HEK293T (cell line): ENCODE data around the gene BRAT1.

Experiments
- ARNT ChIP-seq: fragments of 450-650 bp; IDR thresholded peaks from 2 replicates; pipeline ENCODE4 v1.6.1; 2017; ENCODE audit warnings: mild to moderate bottlenecking
- FOXA1 ChIP-seq: fragments of 450-650 bp; IDR thresholded peaks from 2 replicates; pipeline ENCODE4 v1.6.1; 2016; ENCODE audit warnings: mild to moderate bottlenecking
- FOXK2 ChIP-seq: fragments of 450-650 bp; IDR thresholded peaks from 2 replicates; pipeline ENCODE4 v1.6.1; 2016; ENCODE audit warnings: mild to moderate bottlenecking
- NFRKB ChIP-seq: fragments of 450-650 bp; IDR thresholded peaks from 2 replicates; pipeline ENCODE4 v1.6.1; 2016; ENCODE audit warnings: mild to moderate bottlenecking, moderate library complexity
- PKNOX1 ChIP-seq: fragments of 450-650 bp; IDR thresholded peaks from 2 replicates; pipeline ENCODE4 v1.6.1; 2016
- SP1 ChIP-seq: fragments of 450-650 bp; IDR thresholded peaks from 2 replicates; pipeline ENCODE4 v1.6.1; 2017
- TARDBP ChIP-seq: fragments of 450-650 bp; IDR thresholded peaks from 2 replicates; pipeline ENCODE4 v1.6.1; 2016

- TF ChIP-seq FOXA1 (no peak), FOXK2 (no peak), ARNT (no peak), SP1 (no peak), NFRKB (no peak), PKNOX1 (no peak), TARDBP (no peak)
These were observed 21.6 kb upstream of the BRAT1 start for GRCh38 chr7:2576742-2577491.
